ENCODE data around the gene PPP1CB.
"Not testable (repeated sequence)": the region's sequence is repeated elsewhere in the genome, so short reads cannot be mapped to it uniquely, and the experiment has no call there.

The PPP1CB gene

DNA sequence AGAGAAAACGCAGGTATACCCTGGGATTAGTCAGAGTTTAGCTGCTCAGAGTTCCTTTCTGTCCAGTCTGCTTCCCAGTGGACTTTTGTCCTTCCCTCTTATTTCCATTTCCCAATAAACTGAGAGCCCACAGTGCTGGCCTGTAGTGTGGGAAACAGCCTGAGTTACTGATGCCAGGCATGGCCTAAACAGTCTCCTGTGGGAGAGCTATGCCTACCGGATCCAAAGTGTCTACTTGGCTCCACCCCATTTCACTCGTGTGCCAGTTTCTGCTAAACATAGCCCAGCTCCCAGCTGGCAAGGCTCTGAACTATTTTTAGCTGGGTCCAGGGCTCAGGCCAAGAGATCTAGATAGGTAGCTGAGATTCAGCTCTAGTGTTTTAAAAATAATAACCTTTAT, 15.6 kb upstream of the PPP1CB start:
- no peak overlapping the region for H3K4me3 ChIP-seq (ENCODE audit: low read depth, low read length)
- TF ChIP-seq, protein P1, sequence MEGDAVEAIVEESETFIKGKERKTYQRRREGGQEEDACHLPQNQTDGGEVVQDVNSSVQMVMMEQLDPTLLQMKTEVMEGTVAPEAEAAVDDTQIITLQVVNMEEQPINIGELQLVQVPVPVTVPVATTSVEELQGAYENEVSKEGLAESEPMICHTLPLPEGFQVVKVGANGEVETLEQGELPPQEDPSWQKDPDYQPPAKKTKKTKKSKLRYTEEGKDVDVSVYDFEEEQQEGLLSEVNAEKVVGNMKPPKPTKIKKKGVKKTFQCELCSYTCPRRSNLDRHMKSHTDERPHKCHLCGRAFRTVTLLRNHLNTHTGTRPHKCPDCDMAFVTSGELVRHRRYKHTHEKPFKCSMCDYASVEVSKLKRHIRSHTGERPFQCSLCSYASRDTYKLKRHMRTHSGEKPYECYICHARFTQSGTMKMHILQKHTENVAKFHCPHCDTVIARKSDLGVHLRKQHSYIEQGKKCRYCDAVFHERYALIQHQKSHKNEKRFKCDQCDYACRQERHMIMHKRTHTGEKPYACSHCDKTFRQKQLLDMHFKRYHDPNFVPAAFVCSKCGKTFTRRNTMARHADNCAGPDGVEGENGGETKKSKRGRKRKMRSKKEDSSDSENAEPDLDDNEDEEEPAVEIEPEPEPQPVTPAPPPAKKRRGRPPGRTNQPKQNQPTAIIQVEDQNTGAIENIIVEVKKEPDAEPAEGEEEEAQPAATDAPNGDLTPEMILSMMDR (IDR thresholded peaks at IDR 0.05; ENCODE audit: low read depth, low read length) = no peak
- in situ Hi-C loops (cut with HindIII; ENCODE audit: low sequenced_read_pairs) = no loop called here
- no peak for DNase-seq (ENCODE audit: low read depth, low spot score)

DNA sequence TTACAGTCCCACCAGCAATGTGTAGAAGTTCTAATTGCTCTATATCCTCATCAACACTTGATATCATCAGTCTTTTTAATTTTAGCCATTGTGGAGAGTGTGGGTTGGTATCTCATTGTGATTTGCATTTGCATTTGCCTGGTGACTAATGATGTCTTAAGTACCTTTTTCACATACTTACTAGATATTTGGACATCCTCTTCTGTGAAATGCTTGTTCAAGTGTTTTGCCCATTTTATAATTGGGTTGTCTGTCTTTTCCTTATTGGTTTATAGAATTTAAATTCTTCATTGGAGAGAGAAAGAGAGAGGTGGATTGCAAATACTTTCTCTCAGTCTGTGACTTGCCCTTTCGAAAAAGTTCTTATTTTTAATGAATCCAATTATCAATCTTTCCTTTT, 14.0 kb upstream of the PPP1CB start:
- in situ Hi-C loops (cut with HindIII; ENCODE audit: low sequenced_read_pairs) = no loop called here
- no peak for DNase-seq (ENCODE audit: low read depth, low spot score)
- no peak overlapping the region for H3K4me3 ChIP-seq (ENCODE audit: low read depth, low read length)
- TF ChIP-seq, protein P1 (IDR thresholded peaks at IDR 0.05; ENCODE audit: low read depth, low read length) = no peak

DNA sequence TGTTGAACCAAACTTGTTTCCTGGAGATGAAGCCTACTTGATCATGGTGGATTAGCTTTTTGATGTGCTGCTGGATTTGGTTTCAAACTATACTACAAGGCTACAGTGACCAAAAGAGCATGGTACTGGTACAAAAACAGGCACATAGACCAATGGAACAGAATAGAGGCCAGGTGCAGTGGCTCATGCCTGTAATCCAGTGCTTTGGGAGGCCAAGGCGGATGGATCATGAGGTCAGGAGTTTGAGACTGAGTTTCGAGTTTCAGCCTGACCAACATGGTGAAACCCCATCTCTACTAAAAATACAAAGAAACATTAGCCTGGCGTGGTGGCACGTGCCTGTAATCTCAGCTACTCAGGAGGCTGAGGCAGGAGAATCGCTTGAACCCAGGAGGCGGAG, 9.0 kb upstream of the PPP1CB start:
- DNase-seq (ENCODE audit: low read depth, low spot score); H3K4me3 ChIP-seq (ENCODE audit: low read depth, low read length); in situ Hi-C loops (cut with HindIII; ENCODE audit: low sequenced_read_pairs): not testable (repeated sequence)

DNA sequence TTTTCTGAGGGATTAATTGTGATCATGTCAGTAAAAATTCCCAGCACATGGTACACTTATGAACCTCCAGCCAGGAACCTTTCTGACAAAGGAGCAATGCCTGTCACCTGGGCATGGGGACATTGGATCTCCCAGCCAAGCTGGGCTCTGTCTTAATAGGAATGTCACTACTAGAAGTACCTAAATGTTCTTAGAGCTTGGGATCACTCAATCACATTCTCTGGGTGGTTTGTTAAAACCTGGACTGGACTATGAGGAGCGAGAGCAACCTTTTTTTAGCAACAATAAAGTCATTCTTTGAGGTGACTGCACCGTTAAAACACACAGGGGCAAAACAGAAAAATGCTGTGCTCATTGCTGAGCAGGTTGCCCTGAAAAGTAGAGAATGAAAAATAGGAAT, 6.4 kb upstream of the PPP1CB start:
- in situ Hi-C loops (cut with HindIII; ENCODE audit: low sequenced_read_pairs) = no loop called here
- TF ChIP-seq, protein P1 (IDR thresholded peaks at IDR 0.05; ENCODE audit: low read depth, low read length) = no peak
- H3K4me3 ChIP-seq (ENCODE audit: low read depth, low read length) = no peak overlapping the region
- DNase-seq (ENCODE audit: low read depth, low spot score) = no peak

DNA sequence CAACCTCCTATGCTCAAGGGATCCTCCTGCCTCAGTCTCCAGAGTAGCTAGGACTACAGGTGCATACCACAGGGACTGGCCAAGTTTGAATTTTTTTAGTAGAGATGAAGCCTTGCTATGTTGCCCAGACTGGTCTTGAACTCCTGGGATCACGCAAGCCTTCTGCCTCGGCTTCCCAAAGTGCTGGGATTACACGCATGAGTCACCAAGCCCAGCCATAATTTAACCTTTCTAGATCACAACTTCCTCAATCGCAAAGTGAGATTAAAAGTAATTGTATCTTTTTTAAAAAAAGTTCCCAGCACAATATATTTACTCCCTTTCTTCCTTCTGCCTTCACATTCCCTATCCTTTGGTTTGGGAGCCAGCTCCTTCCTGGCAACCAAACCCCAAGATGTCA, 5.8 kb upstream of the PPP1CB start:
- H3K4me3 ChIP-seq (ENCODE audit: low read depth, low read length) = no peak overlapping the region
- DNase-seq (ENCODE audit: low read depth, low spot score) = no peak
- in situ Hi-C loops (cut with HindIII; ENCODE audit: low sequenced_read_pairs) = no loop called here
- TF ChIP-seq, protein P1 (IDR thresholded peaks at IDR 0.05; ENCODE audit: low read depth, low read length) = no peak

DNA sequence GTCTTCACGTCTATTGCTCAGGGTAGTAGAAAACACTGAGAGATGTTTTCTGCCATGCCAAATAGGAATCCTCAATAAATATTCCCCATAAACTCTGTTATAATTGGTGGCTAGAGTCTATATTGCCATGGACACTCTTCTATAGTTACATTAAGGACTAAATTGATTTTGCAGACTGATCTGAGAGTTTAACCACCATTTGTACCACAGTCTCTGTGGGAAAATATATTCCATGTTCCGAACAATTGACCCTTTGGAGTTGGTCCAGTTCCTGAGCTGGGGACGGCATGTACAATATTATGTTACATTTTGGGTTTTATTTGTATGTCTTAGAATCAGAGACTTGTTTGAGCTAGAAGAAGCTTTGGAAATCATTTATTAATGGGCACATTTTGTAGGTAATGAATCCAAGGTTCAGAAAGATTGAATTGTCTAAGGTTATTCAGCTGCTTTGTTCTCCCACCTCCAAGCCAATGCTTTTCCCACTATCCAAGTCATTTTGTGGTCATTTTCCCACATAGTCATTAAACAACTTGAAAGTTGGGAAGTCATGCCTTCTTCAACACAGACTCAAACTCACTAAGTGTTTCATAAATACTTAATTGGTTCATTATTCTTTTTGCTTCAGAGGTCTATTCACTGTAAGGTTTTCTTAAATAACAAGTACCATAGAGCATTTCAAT, 5.1 kb upstream of the PPP1CB start:
- TF ChIP-seq, protein P1 (IDR thresholded peaks at IDR 0.05; ENCODE audit: low read depth, low read length) = no peak
- no peak for DNase-seq (ENCODE audit: low read depth, low spot score)
- in situ Hi-C loops (cut with HindIII; ENCODE audit: low sequenced_read_pairs) = no loop called here
- no peak overlapping the region for H3K4me3 ChIP-seq (ENCODE audit: low read depth, low read length)

DNA sequence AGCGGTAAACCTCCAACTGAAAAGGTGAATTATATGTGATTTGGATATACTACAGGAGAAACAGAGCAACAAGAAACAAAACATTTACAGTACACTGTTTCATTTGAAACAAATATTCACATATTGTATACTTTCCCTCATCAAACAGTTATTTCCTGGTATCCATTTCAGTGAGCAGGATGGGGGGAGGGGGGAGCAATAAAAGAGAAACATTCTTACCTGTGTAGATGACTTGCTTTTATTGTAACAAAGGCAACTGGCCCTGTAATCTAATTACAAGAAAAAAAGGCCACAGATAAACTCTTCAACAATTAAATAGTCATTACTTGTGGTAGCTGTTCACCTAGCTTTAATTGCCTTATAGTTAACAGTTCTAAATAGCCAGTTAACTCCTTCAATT, 3.9 kb upstream of the PPP1CB start:
- TF ChIP-seq, protein P1 (IDR thresholded peaks at IDR 0.05; ENCODE audit: low read depth, low read length) = no peak
- no peak for DNase-seq (ENCODE audit: low read depth, low spot score)
- in situ Hi-C loops (cut with HindIII; ENCODE audit: low sequenced_read_pairs) = no loop called here
- H3K4me3 ChIP-seq (ENCODE audit: low read depth, low read length) = no peak overlapping the region
